ENCODE measurements around the gene GATAD2A. TPM values are rescaled to one million over a fixed set of nuclear protein-coding genes. Genes with fewer than 3 reads are reported as not detected.

The GATAD2A gene
- total and polyA plus RNA-seq, 8 donors: 9.3 to 119 (median 20.2) TPM

GRCh38 chr19:19490214-19490968, 84.9 kb downstream of the GATAD2A start:
- Histone ChIP-seq H3K27ac (peak overlapping the region; percentile 53 to 83 (median 74)), H3K27me3 (no peaks in the 10 kb centered on the region), H3K36me3 (peaks cover 14 to 58% (median 46%) of the 10 kb centered on the region in 4 donors), H3K4me3 (no peak overlapping the region), H3K4me1 (peaks cover 39 to 49% (median 42%) of the 10 kb centered on the region in 4 donors), H3K9me3 (no peaks in the 10 kb centered on the region)
- peak; percentile 79 to 95 for DNase-seq
- intact Hi-C loops (cut with DNase I; ENCODE audit: low total_unique reads): no loop called here
- 24 to 28% (median 25%) methylated on average over 20 of the region's 20 CpGs for WGBS, 5 donors
- peak in 1 of 3 donors; percentile 46 for TF ChIP-seq POLR2AphosphoS5 (IDR thresholded peaks at IDR 0.05)
- TF ChIP-seq EP300 (IDR thresholded peaks at IDR 0.05): no peak
- peak in 5 of 7 experiments; percentile 77 to 88 (median 84) for TF ChIP-seq CTCF (IDR thresholded peaks at IDR 0.05)
- no peak for TF ChIP-seq POLR2A (IDR thresholded peaks at IDR 0.05)

- H3K4me3 ChIP-seq: no peak overlapping the region
- TF ChIP-seq POLR2A (IDR thresholded peaks at IDR 0.05): no peak
- TF ChIP-seq POLR2AphosphoS5 (IDR thresholded peaks at IDR 0.05): no peak
- TF ChIP-seq EP300 (IDR thresholded peaks at IDR 0.05): no peak
- TF ChIP-seq CTCF (IDR thresholded peaks at IDR 0.05): no peak
- DNase-seq: no peak
- peaks cover 38 to 44% (median 39%) of the 10 kb centered on the region in 4 donors for H3K4me1 ChIP-seq
- no peaks in the 10 kb centered on the region for H3K9me3 ChIP-seq
- H3K27ac ChIP-seq: no peak overlapping the region
- intact Hi-C loops (cut with DNase I; ENCODE audit: low total_unique reads): no loop called here
- H3K27me3 ChIP-seq: no peaks in the 10 kb centered on the region
- H3K36me3 ChIP-seq: peaks cover 24 to 64% (median 52%) of the 10 kb centered on the region in 4 donors
- WGBS, 5 donors: 81 to 89% (median 85%) methylated on average over 11 to 15 of the region's 15 CpGs
Measured at GRCh38 chr19:19491321-19492025, 86.0 kb downstream of the GATAD2A start.

GRCh38 chr19:19492026-19492610, 86.6 kb downstream of the GATAD2A start:
- H3K27me3 ChIP-seq: no peaks in the 10 kb centered on the region
- WGBS, 5 donors: 86 to 94% (median 88%) methylated on average over 13 to 21 of the region's 21 CpGs
- no peak for DNase-seq
- TF ChIP-seq EP300 (IDR thresholded peaks at IDR 0.05): no peak
- no peak for TF ChIP-seq CTCF (IDR thresholded peaks at IDR 0.05)
- no peak for TF ChIP-seq POLR2A (IDR thresholded peaks at IDR 0.05)
- no peak for TF ChIP-seq POLR2AphosphoS5 (IDR thresholded peaks at IDR 0.05)
- H3K4me3 ChIP-seq: no peak overlapping the region
- no peak overlapping the region for H3K27ac ChIP-seq
- intact Hi-C loops (cut with DNase I; ENCODE audit: low total_unique reads): no loop called here
- peaks cover 32 to 37% (median 36%) of the 10 kb centered on the region in 4 donors for H3K4me1 ChIP-seq
- H3K36me3 ChIP-seq: peaks cover 29 to 64% (median 58%) of the 10 kb centered on the region in 4 donors
- H3K9me3 ChIP-seq: no peaks in the 10 kb centered on the region

DNA sequence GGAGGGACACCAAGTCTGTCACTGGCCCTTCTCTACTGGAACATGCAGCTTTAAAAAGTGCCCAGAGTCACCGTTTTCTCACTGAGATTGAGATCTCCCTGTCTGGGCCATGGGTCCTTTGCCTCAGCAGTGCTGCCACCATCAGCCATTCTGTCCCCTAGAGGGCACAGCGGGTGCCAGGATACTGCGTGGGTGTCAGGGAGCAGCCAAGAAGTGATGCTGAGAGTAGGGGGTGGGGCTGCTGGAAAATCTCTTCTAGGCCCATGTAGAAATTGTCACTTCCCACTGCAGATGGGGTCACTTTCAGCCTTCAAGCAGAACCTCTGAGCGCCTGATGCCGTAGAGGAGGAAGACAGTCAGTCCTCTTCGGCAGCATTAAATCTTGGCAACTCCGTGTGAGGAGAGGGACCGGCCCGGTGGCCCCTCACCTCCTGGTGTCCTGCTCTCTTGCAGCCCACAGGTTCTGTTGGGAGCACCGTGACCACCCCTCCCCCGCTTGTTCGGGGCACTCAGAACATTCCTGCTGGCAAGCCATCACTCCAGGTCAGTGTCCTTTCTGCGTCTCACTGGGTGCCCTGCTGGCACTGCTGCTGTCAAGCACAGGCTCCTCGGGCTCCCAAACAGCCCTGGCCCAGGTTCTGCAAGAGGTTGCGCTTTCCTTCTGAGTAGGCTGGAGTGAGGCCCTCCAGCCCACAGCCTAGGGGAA, 88.5 kb downstream of the GATAD2A start:
- Histone ChIP-seq H3K36me3 (peaks cover 42 to 82% (median 77%) of the 10 kb centered on the region in 4 donors), H3K27ac (no peak overlapping the region), H3K4me1 (peaks cover 13 to 19% (median 18%) of the 10 kb centered on the region in 4 donors), H3K9me3 (no peaks in the 10 kb centered on the region), H3K27me3 (no peaks in the 10 kb centered on the region), H3K4me3 (no peak overlapping the region)
- intact Hi-C loops (cut with DNase I; ENCODE audit: low total_unique reads): no loop called here
- WGBS, 5 donors: 82 to 89% (median 87%) methylated on average over 12 to 15 of the region's 15 CpGs
- no peak for DNase-seq
- no peak for TF ChIP-seq CTCF (IDR thresholded peaks at IDR 0.05)
- no peak for TF ChIP-seq POLR2AphosphoS5 (IDR thresholded peaks at IDR 0.05)
- TF ChIP-seq POLR2A (IDR thresholded peaks at IDR 0.05): no peak
- no peak for TF ChIP-seq EP300 (IDR thresholded peaks at IDR 0.05)

Data from stomach (tissue), 9 donors.